Mesenchymal stem cell (in vitro differentiated cells and primary cell): Measurements from ENCODE around the gene EPHA2.
A peak's percentile ranks its signal among the peaks of the same experiment; 100 is the strongest.

ENCODE experiments used
- DNase-seq: peaks from one replicate; pipeline ENCODE4 v3.0.0-alpha.2; 2013
- H2AFZ ChIP-seq: one replicate; pipeline ENCODE4 v1.6.1; 2013; ENCODE audit warnings: low read depth, mild to moderate bottlenecking, control low read depth, inconsistent platforms, low read length, moderate library complexity
- H2AK5ac ChIP-seq: 2 replicates; pipeline ENCODE4 v1.6.1; 2013; ENCODE audit warnings: low read length, moderate library complexity, mild to moderate bottlenecking, inconsistent platforms; ENCODE audit not compliant: severe bottlenecking
- H2BK120ac ChIP-seq: one replicate; pipeline ENCODE4 v1.6.1; 2013; ENCODE audit warnings: low read depth, mild to moderate bottlenecking, inconsistent platforms, low read length, moderate library complexity
- H2BK12ac ChIP-seq, 2 experiments: one replicate each; pipeline ENCODE4 v1.6.1; 2013; ENCODE audit warnings: inconsistent platforms in 2 of 2, low read length in 2 of 2, mild to moderate bottlenecking in 2 of 2, moderate library complexity in 2 of 2, control low read depth in 1 of 2
- H2BK15ac ChIP-seq: one replicate; pipeline ENCODE4 v1.6.1; 2013; ENCODE audit warnings: mild to moderate bottlenecking, low read depth, inconsistent platforms; ENCODE audit not compliant: poor library complexity, severe bottlenecking
- H2BK5ac ChIP-seq: 2 replicates; pipeline ENCODE4 v1.6.1; 2013; ENCODE audit warnings: low read depth, mild to moderate bottlenecking, low read length, control low read depth, inconsistent platforms; ENCODE audit not compliant: poor library complexity, severe bottlenecking
- H3K14ac ChIP-seq, 2 experiments: one replicate each; pipeline ENCODE4 v1.6.1; 2013; ENCODE audit warnings: inconsistent platforms in 2 of 2, low read length in 2 of 2, control low read depth in 1 of 2, mild to moderate bottlenecking in 1 of 2, moderate library complexity in 1 of 2
- H3K18ac ChIP-seq, 2 experiments: one replicate each; pipeline ENCODE4 v1.6.1; 2013; ENCODE audit warnings: inconsistent platforms in 2 of 2, low read length in 2 of 2, control low read depth in 1 of 2, low read depth in 1 of 2, mild to moderate bottlenecking in 1 of 2
- H3K23ac ChIP-seq, 2 experiments: one replicate each; pipeline ENCODE4 v1.6.1; 2013; ENCODE audit warnings: inconsistent platforms in 2 of 2, low read length in 2 of 2, mild to moderate bottlenecking in 2 of 2, moderate library complexity in 2 of 2, control low read depth in 1 of 2
- H3K27ac ChIP-seq: 2 replicates; pipeline ENCODE4 v1.5.1; 2013; ENCODE audit warnings: mild to moderate bottlenecking, moderate library complexity, low read length, control low read depth, inconsistent platforms; ENCODE audit not compliant: poor library complexity, severe bottlenecking
- H3K27me3 ChIP-seq, 2 experiments: 2 replicates each; pipeline versions ENCODE4 v1.6.1 to v1.7.0; 2013; ENCODE audit warnings: low read length in 2 of 2, mild to moderate bottlenecking in 2 of 2, moderate library complexity in 2 of 2, control low read depth in 1 of 2, inconsistent platforms in 1 of 2; ENCODE audit not compliant: control insufficient read depth in 1 of 2, insufficient read depth in 1 of 2
- H3K36me3 ChIP-seq, 2 experiments: 2 replicates each; pipeline versions ENCODE4 v1.6.1 to v1.7.0; 2013; ENCODE audit warnings: low read length in 2 of 2, control low read depth in 1 of 2, inconsistent platforms in 1 of 2, low read depth in 1 of 2, mild to moderate bottlenecking in 1 of 2; ENCODE audit not compliant: insufficient read depth in 2 of 2, control insufficient read depth in 1 of 2
- H3K4ac ChIP-seq, 2 experiments: one replicate each; pipeline ENCODE4 v1.6.1; 2013; ENCODE audit warnings: inconsistent platforms in 2 of 2, low read length in 2 of 2, mild to moderate bottlenecking in 2 of 2, moderate library complexity in 2 of 2, control low read depth in 1 of 2, low read depth in 1 of 2
- H3K4me1 ChIP-seq: 2 replicates; pipeline ENCODE4 v1.6.1; 2013; ENCODE audit warnings: low read depth, low read length, control low read depth; ENCODE audit not compliant: control insufficient read depth, insufficient read depth
- H3K4me2 ChIP-seq: 2 replicates; pipeline ENCODE4 v1.6.1; 2013; ENCODE audit warnings: low read length, mild to moderate bottlenecking, inconsistent platforms; ENCODE audit not compliant: poor library complexity, severe bottlenecking
- H3K4me3 ChIP-seq, 2 experiments: 2 replicates each; pipeline versions ENCODE4 v1.5.1 to v1.7.0; 2013; ENCODE audit warnings: low read length in 2 of 2, mild to moderate bottlenecking in 2 of 2, control low read depth in 1 of 2, low read depth in 1 of 2; ENCODE audit not compliant: insufficient read depth in 1 of 2
- H3K79me1 ChIP-seq: replicated peaks from 2 replicates; pipeline ENCODE4 v1.6.1; 2013; ENCODE audit warnings: mild to moderate bottlenecking, control low read depth, low read length, inconsistent platforms; ENCODE audit not compliant: poor library complexity, severe bottlenecking
- H3K9ac ChIP-seq: 2 replicates; pipeline ENCODE4 v1.7.0; 2013; ENCODE audit warnings: mild to moderate bottlenecking, low read length, moderate library complexity
- H3K9me3 ChIP-seq: 2 replicates; pipeline ENCODE4 v1.7.0; 2013; ENCODE audit warnings: mild to moderate bottlenecking, low read length; ENCODE audit not compliant: control insufficient read depth
- H4K8ac ChIP-seq: one replicate; pipeline ENCODE4 v1.6.1; 2013; ENCODE audit warnings: inconsistent platforms, mild to moderate bottlenecking, low read length, moderate library complexity
- H4K91ac ChIP-seq: one replicate; pipeline ENCODE4 v1.6.1; 2013; ENCODE audit warnings: mild to moderate bottlenecking, low read length, inconsistent platforms
- WGBS: methylation state at CpG from one replicate; pipeline ENCODE4 v1.1.7; 2013; ENCODE audit warnings: mixed read lengths; 5-methylcytosine and 5-hydroxymethylcytosine counted together

Gene EPHA2

DNA sequence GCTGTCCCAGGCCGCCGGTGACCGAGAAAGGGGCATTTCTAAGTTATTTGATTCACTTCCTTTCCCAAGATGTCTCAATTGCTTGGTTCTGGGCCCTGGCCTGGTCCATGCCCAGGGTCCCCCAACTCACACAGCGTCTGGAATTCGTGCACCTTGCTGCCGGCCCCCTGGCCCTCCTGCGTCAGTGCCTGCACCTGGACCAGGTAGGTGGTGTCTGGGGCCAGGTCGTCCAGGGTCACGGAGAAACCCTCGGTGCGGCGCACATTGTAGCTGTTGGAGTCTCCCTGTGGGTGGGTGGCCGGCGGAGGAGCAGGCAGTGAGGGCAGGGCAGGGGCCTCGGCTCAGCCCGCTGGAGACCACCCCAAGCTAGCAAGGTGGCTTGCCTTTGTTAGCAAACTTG lies 21.0 kb downstream of the EPHA2 start:
- peaks cover 59 to 90% of the 10 kb centered on the region in 2 experiments for H3K36me3 ChIP-seq
- H2BK5ac ChIP-seq = no peak overlapping the region
- peaks cover 0 to under 1% of the 10 kb centered on the region in 2 experiments for H3K27me3 ChIP-seq
- H3K4ac ChIP-seq = no peak overlapping the region
- no peak overlapping the region for H3K4me3 ChIP-seq
- H2AFZ ChIP-seq = no peak overlapping the region
- no peaks in the 10 kb centered on the region for H3K9me3 ChIP-seq
- H3K79me1 ChIP-seq = peaks cover 3% of the 10 kb centered on the region
- no peak overlapping the region for H3K9ac ChIP-seq
- no peak for DNase-seq
- no peak overlapping the region for H2AK5ac ChIP-seq
- no peak overlapping the region for H2BK12ac ChIP-seq
- no peak overlapping the region for H3K14ac ChIP-seq
- no peak overlapping the region for H2BK15ac ChIP-seq
- H3K18ac ChIP-seq = no peak overlapping the region
- WGBS = 96% methylated on average over 16 of the region's 16 CpGs
- H3K23ac ChIP-seq = no peak overlapping the region
- no peak overlapping the region for H3K27ac ChIP-seq
- no peak overlapping the region for H4K91ac ChIP-seq
- peaks cover 38% of the 10 kb centered on the region for H3K4me1 ChIP-seq
- H3K4me2 ChIP-seq = no peak overlapping the region
- H2BK120ac ChIP-seq = no peak overlapping the region
- no peak overlapping the region for H4K8ac ChIP-seq

DNA sequence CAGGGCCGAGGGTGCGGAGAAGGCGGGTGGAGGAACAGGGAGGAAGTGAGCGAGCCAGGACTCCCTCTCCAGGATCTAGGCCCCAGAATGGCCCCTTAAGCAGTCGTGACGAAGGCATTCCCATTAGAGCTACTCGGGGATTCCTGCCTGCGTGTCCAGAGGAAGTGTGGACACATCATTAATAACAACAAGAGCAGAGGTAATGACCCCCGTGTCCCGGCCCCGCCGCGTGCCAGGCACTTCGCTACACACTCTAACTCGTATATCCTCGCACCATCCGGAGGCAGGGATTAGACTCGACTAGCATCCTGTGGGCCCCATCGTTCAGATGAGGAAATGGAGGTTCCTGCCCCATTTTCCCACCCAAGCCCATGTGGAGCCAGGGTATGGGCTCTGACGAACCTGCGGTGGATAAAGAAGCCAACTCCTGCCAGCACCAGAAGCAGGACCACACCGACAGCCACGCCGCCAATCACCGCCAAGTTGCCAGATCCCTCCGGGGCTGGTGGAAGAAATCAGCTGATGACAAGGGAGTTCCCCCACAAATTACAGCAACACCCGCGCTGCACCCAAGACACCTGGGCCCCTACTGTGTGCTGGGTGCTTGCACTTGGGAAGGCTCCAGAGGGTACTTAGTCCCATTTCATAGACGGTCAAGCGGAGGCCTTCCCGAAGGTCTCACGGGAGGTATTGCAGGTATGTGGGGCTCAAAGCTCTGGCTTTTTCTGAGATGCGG lies 21.6 kb downstream of the EPHA2 start:
- DNase-seq = no peak
- Histone ChIP-seq H3K4ac (no peak overlapping the region), H4K8ac (no peak overlapping the region), H3K9me3 (no peaks in the 10 kb centered on the region), H3K14ac (no peak overlapping the region), H3K36me3 (peaks cover 65 to 94% of the 10 kb centered on the region in 2 experiments), H3K79me1 (peaks cover 6% of the 10 kb centered on the region), H3K9ac (no peak overlapping the region), H3K4me3 (no peak overlapping the region), H2AK5ac (no peak overlapping the region), H2BK15ac (no peak overlapping the region), H3K27ac (peak overlapping the region; percentile 22), H3K18ac (no peak overlapping the region), H4K91ac (no peak overlapping the region), H3K4me2 (no peak overlapping the region), H3K23ac (no peak overlapping the region), H2BK12ac (no peak overlapping the region), H2BK5ac (no peak overlapping the region), H2BK120ac (no peak overlapping the region), H3K4me1 (peaks cover 34% of the 10 kb centered on the region), H3K27me3 (peaks cover 0 to 8% of the 10 kb centered on the region in 2 experiments), H2AFZ (no peak overlapping the region)
- 81% methylated on average over 33 of the region's 33 CpGs for WGBS

DNA sequence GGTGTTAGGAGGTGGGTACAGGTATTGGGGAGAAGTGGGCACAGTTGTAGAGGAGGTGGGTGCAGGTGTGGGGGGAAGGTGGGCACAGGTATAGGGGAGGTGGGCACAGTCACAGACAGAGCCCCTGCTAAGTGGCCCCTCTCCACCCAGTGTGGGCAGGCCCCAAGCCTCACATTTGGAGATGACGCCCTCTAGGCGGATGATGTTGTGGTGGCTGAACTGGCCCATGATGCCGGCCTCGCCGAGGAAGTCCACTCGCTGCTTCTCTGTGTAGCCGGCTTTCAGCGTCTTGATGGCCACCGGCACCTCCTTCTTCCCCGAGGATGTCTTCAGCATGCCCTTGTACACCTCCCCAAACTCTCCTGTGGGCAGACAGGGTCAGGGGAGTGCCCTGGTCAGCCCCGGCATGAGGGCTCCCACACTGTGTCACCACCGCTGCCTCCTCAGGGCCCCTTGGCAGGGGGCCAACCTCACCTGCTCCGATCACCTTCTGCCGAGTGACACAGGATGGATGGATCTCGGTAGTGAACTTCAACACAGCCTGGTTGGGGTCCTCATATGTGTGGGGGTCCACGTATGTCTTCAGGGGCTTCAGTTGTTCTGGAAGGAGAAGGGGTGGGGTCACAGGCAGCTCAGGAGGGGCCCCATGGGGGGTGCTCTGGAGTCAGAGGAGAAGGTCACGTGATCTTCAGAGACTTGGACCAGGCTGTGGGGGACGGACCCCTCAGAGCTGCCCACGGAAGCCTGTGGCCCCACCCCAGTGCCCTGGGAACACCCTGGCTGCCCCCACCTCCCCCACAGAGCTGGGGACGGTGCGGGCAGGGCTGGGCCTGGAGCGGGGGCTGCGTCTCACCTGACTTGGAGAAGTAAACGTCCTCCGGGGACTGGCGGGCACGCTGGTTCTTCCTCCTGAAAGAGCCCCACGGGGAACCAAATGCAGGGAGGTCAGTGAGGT lies 22.6 kb downstream of the EPHA2 start:
- Histone ChIP-seq H4K91ac (no peak overlapping the region), H3K4me3 (no peak overlapping the region), H3K4me1 (peaks cover 27% of the 10 kb centered on the region), H3K36me3 (peaks cover 75 to 94% of the 10 kb centered on the region in 2 experiments), H2BK15ac (no peak overlapping the region), H3K27me3 (peaks cover 0 to 16% of the 10 kb centered on the region in 2 experiments), H4K8ac (peak overlapping the region; percentile 33), H3K4me2 (no peak overlapping the region), H2AFZ (no peak overlapping the region), H3K14ac (no peak overlapping the region), H3K23ac (no peak overlapping the region), H2AK5ac (no peak overlapping the region), H2BK5ac (no peak overlapping the region), H3K79me1 (peaks cover 7% of the 10 kb centered on the region), H3K18ac (no peak overlapping the region), H3K9me3 (no peaks in the 10 kb centered on the region), H2BK120ac (no peak overlapping the region), H3K4ac (no peak overlapping the region), H2BK12ac (no peak overlapping the region), H3K27ac (peak overlapping the region; percentile 22), H3K9ac (no peak overlapping the region)
- no peak for DNase-seq
- 95% methylated on average over 27 of the region's 28 CpGs for WGBS

DNA sequence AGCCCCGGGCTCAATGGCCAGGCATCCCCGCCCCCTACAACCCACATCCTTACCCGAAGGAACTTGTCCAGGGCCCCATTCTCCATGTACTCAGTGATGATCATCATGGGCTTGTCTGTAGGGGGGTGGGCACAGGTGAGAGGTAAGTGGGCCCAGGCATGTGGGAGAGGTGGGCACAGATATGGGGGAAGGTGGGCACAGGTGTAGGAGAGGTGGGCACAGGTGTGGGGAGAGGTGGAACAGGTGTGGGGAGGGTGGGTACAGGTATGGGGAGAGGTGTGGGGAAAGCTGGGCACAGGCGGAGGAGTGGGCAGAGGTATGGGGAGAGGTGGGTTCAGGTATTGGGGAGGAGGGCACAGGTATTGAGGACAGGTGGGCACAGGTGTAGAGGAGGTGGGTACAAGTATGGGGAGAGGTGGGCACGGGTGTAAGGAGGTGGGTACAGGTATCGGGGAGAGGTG lies 23.5 kb downstream of the EPHA2 start:
- no peaks in the 10 kb centered on the region for H3K9me3 ChIP-seq
- H3K23ac ChIP-seq = no peak overlapping the region
- no peak overlapping the region for H2BK5ac ChIP-seq
- peaks cover 0 to 24% of the 10 kb centered on the region in 2 experiments for H3K27me3 ChIP-seq
- H3K4me1 ChIP-seq = peaks cover 20% of the 10 kb centered on the region
- H3K18ac ChIP-seq = no peak overlapping the region
- no peak overlapping the region for H2BK120ac ChIP-seq
- H3K14ac ChIP-seq = no peak overlapping the region
- no peak overlapping the region for H3K4me2 ChIP-seq
- H2AFZ ChIP-seq = no peak overlapping the region
- H2BK15ac ChIP-seq = no peak overlapping the region
- no peak overlapping the region for H2BK12ac ChIP-seq
- H4K8ac ChIP-seq = no peak overlapping the region
- H3K79me1 ChIP-seq = peaks cover 7% of the 10 kb centered on the region
- no peak overlapping the region for H3K9ac ChIP-seq
- H3K36me3 ChIP-seq = peaks cover 75 to 94% of the 10 kb centered on the region in 2 experiments
- H3K4ac ChIP-seq = no peak overlapping the region
- H4K91ac ChIP-seq = no peak overlapping the region
- no peak for DNase-seq
- no peak overlapping the region for H2AK5ac ChIP-seq
- WGBS = 95% methylated on average over 6 of the region's 6 CpGs
- no peak overlapping the region for H3K27ac ChIP-seq
- H3K4me3 ChIP-seq = no peak overlapping the region
